Thyroid gland (tissue), 4 donors: Measurements from ENCODE around the gene PHOX2A. TPM values are rescaled to one million over a fixed set of nuclear protein-coding genes. Genes with fewer than 3 reads are reported as not detected.

ENCODE experiments used
- DNase-seq, 2 donors: peaks; one replicate each; pipeline ENCODE4 v3.0.0-alpha.2; 2019
- H3K27ac ChIP-seq, 3 donors: fragments of 200-600 bp; sonication (generic); 1 replicate in 2 of 3; 2 replicates in 1 of 3; pipeline ENCODE4 v1.5.1; 2016 to 2019; ENCODE audit warnings: mild to moderate bottlenecking in 1 of 3, moderate library complexity in 1 of 3
- H3K27me3 ChIP-seq: fragments of 200-600 bp; sonication (generic); one replicate; pipeline ENCODE4 v1.5.1; 2019
- H3K36me3 ChIP-seq, 2 donors: fragments of 200-600 bp; sonication (generic); one replicate each; pipeline ENCODE4 v1.5.1; 2016 to 2019
- H3K4me1 ChIP-seq, 2 donors: fragments of 200-600 bp; sonication (generic); one replicate each; pipeline ENCODE4 v1.5.1; 2017 to 2019
- H3K4me3 ChIP-seq, 3 donors: fragments of 200-600 bp; sonication (generic); replicated peaks in 1 of 3; 1 replicate in 2 of 3; 2 replicates in 1 of 3; pipeline ENCODE4 v1.5.1; 2016; ENCODE audit warnings: mild to moderate bottlenecking in 1 of 3
- H3K9me3 ChIP-seq: fragments of 200-600 bp; sonication (generic); one replicate; pipeline ENCODE4 v1.5.1; 2017
- CTCF ChIP-seq, 6 experiments: fragments of 200-600 bp in 3 of 6; fragments of 450-650 bp in 3 of 6; sonication (generic) in 3 of 6; IDR thresholded peaks; one replicate each; pipeline ENCODE4 v1.5.1; 2016 to 2019; ENCODE audit warnings: antibody characterized with exemption in 6 of 6, mild to moderate bottlenecking in 2 of 6, inconsistent platforms in 1 of 6, moderate library complexity in 1 of 6
- POLR2A ChIP-seq, 2 donors: fragments of 450-650 bp; IDR thresholded peaks; one replicate each; pipeline ENCODE4 v1.6.1; 2017; ENCODE audit warnings: antibody characterized with exemption in 2 of 2, mild to moderate bottlenecking in 2 of 2, moderate library complexity in 1 of 2
- WGBS, 2 donors: methylation state at CpG; one replicate each; pipeline ENCODE4 v1.1.5; 2017; 5-methylcytosine and 5-hydroxymethylcytosine counted together
- intact Hi-C: fragments of 100-400 bp; cut with DNase I; formaldehyde crosslinking; loops from one replicate; pipeline ENCODE4 v1.15.1; 2023
- total RNA-seq, 4 donors: library from RNA; depleted of rRNA; stranded (reverse); fragments of >200 nt; gene quantifications; one replicate each; pipeline ENCODE4 v1.2.3, GENCODE V29; 2016

PHOX2A gene
- total RNA-seq, 4 donors from 2014 or later: not detected

- intact Hi-C loops: loop anchor here (10.0 kb wide), 1 partner anchor 119 kb away; the partner anchor contains the start of genes LAMTOR1 and TOMT
- H3K4me1 ChIP-seq: peaks cover 27 to 29% of the 10 kb centered on the region in 2 donors
- peak; percentile 73 to 77 for DNase-seq
- peak overlapping the region; percentile 74 to 95 (median 84) for H3K4me3 ChIP-seq
- H3K36me3 ChIP-seq: peaks cover 4 to 8% of the 10 kb centered on the region in 2 donors
- WGBS, 2 donors: 0 to 1% methylated on average over 16 to 17 of the region's 84 CpGs
- H3K27ac ChIP-seq: peak overlapping the region; percentile 86 to 99 (median 91)
- no peaks in the 10 kb centered on the region for H3K9me3 ChIP-seq
- TF ChIP-seq CTCF (IDR thresholded peaks at IDR 0.05) (no peak), POLR2A (IDR thresholded peaks at IDR 0.05) (no peak)
- no peaks in the 10 kb centered on the region for H3K27me3 ChIP-seq
Observed at GRCh38 chr11:72223615-72224563, 20.1 kb downstream of the PHOX2A start.

- Histone ChIP-seq H3K27me3 (no peaks in the 10 kb centered on the region), H3K4me1 (peaks cover 27 to 29% of the 10 kb centered on the region in 2 donors), H3K27ac (peak overlapping the region; percentile 86 to 99 (median 91)), H3K4me3 (peak overlapping the region; percentile 63 to 84 (median 74)), H3K9me3 (no peaks in the 10 kb centered on the region), H3K36me3 (no peaks in the 10 kb centered on the region)
- WGBS, 2 donors: 0 to 2% methylated on average over 18 to 33 of the region's 47 CpGs
- intact Hi-C loops: loop anchor here (10.0 kb wide), 1 partner anchor 118 kb away; the partner anchor contains the start of genes LAMTOR1 and TOMT
- TF ChIP-seq POLR2A (IDR thresholded peaks at IDR 0.05): peak; percentile 17 to 83
- TF ChIP-seq CTCF (IDR thresholded peaks at IDR 0.05): peak in 1 of 6 experiments; percentile 39
- peak; percentile 98 for DNase-seq
Observed at GRCh38 chr11:72222907-72223614, 20.9 kb downstream of the PHOX2A start.

GRCh38 chr11:72222106-72222891, 21.7 kb downstream of the PHOX2A start:
- no peaks in the 10 kb centered on the region for H3K9me3 ChIP-seq
- H3K4me1 ChIP-seq: peaks cover 27 to 29% of the 10 kb centered on the region in 2 donors
- peak; percentile 52 to 60 for DNase-seq
- peak overlapping the region; percentile 63 to 84 (median 74) for H3K4me3 ChIP-seq
- TF ChIP-seq POLR2A (IDR thresholded peaks at IDR 0.05) (no peak), CTCF (IDR thresholded peaks at IDR 0.05) (no peak)
- peak overlapping the region; percentile 86 to 99 (median 91) for H3K27ac ChIP-seq
- WGBS, 2 donors: 22 to 34% methylated on average over 6 of the region's 6 CpGs
- intact Hi-C loops: loop anchor here (10.0 kb wide), 1 partner anchor 117 kb away; the partner anchor contains the start of genes LAMTOR1 and TOMT
- H3K36me3 ChIP-seq: no peaks in the 10 kb centered on the region
- no peaks in the 10 kb centered on the region for H3K27me3 ChIP-seq

- intact Hi-C loops: loop anchor here (10.0 kb wide), 1 partner anchor 117 kb away; the partner anchor contains the start of genes LAMTOR1 and TOMT
- peaks cover 27% of the 10 kb centered on the region in 2 donors for H3K4me1 ChIP-seq
- no peaks in the 10 kb centered on the region for H3K9me3 ChIP-seq
- TF ChIP-seq POLR2A (IDR thresholded peaks at IDR 0.05): no peak
- no peak for TF ChIP-seq CTCF (IDR thresholded peaks at IDR 0.05)
- no peak for DNase-seq
- 70 to 76% methylated on average over 5 to 7 of the region's 7 CpGs for WGBS, 2 donors
- H3K36me3 ChIP-seq: no peaks in the 10 kb centered on the region
- H3K4me3 ChIP-seq: no peak overlapping the region
- no peaks in the 10 kb centered on the region for H3K27me3 ChIP-seq
- H3K27ac ChIP-seq: peak overlapping the region; percentile 86 to 99 (median 91)
Observed at GRCh38 chr11:72221386-72222075, 22.4 kb downstream of the PHOX2A start.
